Panc1 (cell line): ENCODE results near the gene MEF2A. TPM values are rescaled to one million over a fixed set of nuclear protein-coding genes. Genes with fewer than 3 reads are reported as not detected.

ENCODE experiments used
- ATAC-seq: fragments of 200-7000 bp; cut with Tn5 transposase; 2 replicates; pipeline ENCODE4 v1.9.1; 2020; ENCODE audit warnings: mild to moderate bottlenecking, moderate library complexity
- BruUV-seq: library from RNA; stranded (reverse); fragments of 400-500 nt; replicated peaks from 2 replicates; lab custom pipeline; 2021; lab: Mats Ljungman, UMichigan
- CTCF ChIA-PET: fragments of 300-600 bp; sonication (Branson Sonifier 250); formaldehyde crosslinking; loops from one replicate; lab custom pipeline; 2022; ENCODE audit warnings: antibody characterized with exemption; lab: Charles Lee
- POLR2A ChIA-PET: fragments of 300-600 bp; sonication (Branson Sonifier 250); formaldehyde crosslinking; loops from one replicate; lab custom pipeline; 2022; ENCODE audit warnings: antibody characterized with exemption; lab: Charles Lee
- DNase-seq: peaks from one replicate; pipeline ENCODE4 v3.0.0-alpha.2; 2010; ENCODE audit warnings: low read depth, low spot score
- H3K27ac ChIP-seq: 2 replicates; pipeline ENCODE4 v1.5.1; 2011; ENCODE audit warnings: mild to moderate bottlenecking, low read length, inconsistent platforms
- H3K27me3 ChIP-seq: fragments of 200-500 bp; sonication (Bioruptor generic); 2 replicates; pipeline ENCODE4 v1.6.0; 2014; ENCODE audit warnings: low read length, inconsistent platforms; ENCODE audit not compliant: control insufficient read depth, insufficient read depth
- H3K36me3 ChIP-seq: fragments of 200-500 bp; sonication (Bioruptor generic); 2 replicates; pipeline ENCODE4 v1.5.1; 2014; ENCODE audit warnings: inconsistent platforms, mild to moderate bottlenecking, low read length, moderate library complexity; ENCODE audit not compliant: control insufficient read depth, insufficient read depth
- H3K4me1 ChIP-seq: 2 replicates; pipeline ENCODE4 v1.5.1; 2011; ENCODE audit warnings: inconsistent platforms, mild to moderate bottlenecking, low read length, moderate library complexity; ENCODE audit not compliant: control insufficient read depth, insufficient read depth
- H3K4me3 ChIP-seq, 2 experiments: 2 replicates each; pipeline ENCODE4 v1.5.1; 2011 to 2012; ENCODE audit warnings: low read depth in 2 of 2, low read length in 2 of 2, mild to moderate bottlenecking in 2 of 2, inconsistent platforms in 1 of 2, moderate library complexity in 1 of 2
- H3K9me3 ChIP-seq: fragments of 200-500 bp; sonication (Bioruptor generic); 2 replicates; pipeline ENCODE4 v1.5.1; 2014; ENCODE audit warnings: low read depth, mild to moderate bottlenecking, inconsistent platforms, low read length, moderate library complexity; ENCODE audit not compliant: control insufficient read depth, insufficient read depth
- CTCF ChIP-seq: fragments of 450-650 bp; IDR thresholded peaks from 2 replicates; pipeline ENCODE4 v1.5.1; 2017; ENCODE audit warnings: mild to moderate bottlenecking
- POLR2AphosphoS5 ChIP-seq: IDR thresholded peaks from 2 replicates; pipeline ENCODE4 v1.6.1; 2012; ENCODE audit warnings: mild to moderate bottlenecking, low read depth, low read length, moderate library complexity
- SIN3A ChIP-seq: IDR thresholded peaks from 2 replicates; pipeline ENCODE4 v1.6.1; 2012; ENCODE audit warnings: low read depth, mild to moderate bottlenecking, low read length, moderate library complexity, borderline replicate concordance; ENCODE audit not compliant: insufficient read depth
- TCF7L2 ChIP-seq: IDR thresholded peaks from 2 replicates; pipeline ENCODE4 v1.6.1; 2011; ENCODE audit warnings: mild to moderate bottlenecking, low read depth, low read length, inconsistent platforms
- in situ Hi-C: cut with HindIII; loops from 2 replicates; pipeline ENCODE4 v1.10.0; 2016; ENCODE audit warnings: low sequenced_read_pairs, low pct_unique_long_range_greater_than_20kb
- intact Hi-C: fragments of 100-400 bp; cut with micrococcal nuclease; formaldehyde crosslinking; loops from one replicate; pipeline ENCODE4 v1.10.0; 2022; ENCODE audit not compliant: unreplicated experiment
- total RNA-seq: library from RNA; stranded (reverse); gene quantifications from one replicate; pipeline ENCODE4 v1.2.1, GENCODE V29; 2021; ENCODE audit not compliant: unreplicated experiment
- TF ChIP-seq, protein P1 (sequence below), 2 experiments: IDR thresholded peaks; 2 replicates each; pipeline ENCODE4 v1.6.1; 2011 to 2012; ENCODE audit warnings: low read depth in 2 of 2, control low read depth in 1 of 2, low read length in 1 of 2, mild to moderate bottlenecking in 1 of 2, moderate library complexity in 1 of 2; ENCODE audit not compliant: insufficient read depth in 1 of 2

MEF2A gene
- total RNA-seq, 1 experiment from 2014 or later = 31.1 TPM

DNA sequence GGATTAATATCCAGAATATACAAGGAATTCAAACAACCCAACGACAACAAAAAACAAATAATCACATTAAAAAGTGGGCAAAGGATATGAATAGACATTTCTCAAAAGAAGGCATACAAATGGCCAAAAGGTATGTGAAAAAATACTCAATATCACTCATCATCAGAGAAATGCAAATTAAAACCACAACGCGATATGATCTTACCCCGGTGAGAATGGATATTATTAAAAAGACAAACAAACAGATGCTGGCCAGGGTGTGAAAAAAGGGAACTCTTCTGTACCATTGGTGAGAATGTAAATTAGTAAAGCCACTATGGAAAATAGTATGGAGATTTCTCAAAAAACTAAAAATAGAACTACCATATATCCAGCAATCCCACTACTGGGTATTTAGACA lies 43.5 kb upstream of the MEF2A start:
- Histone ChIP-seq H3K4me1 (no peaks in the 10 kb centered on the region), H3K36me3 (no peaks in the 10 kb centered on the region), H3K27ac (no peak overlapping the region), H3K4me3 (no peak overlapping the region), H3K9me3 (no peaks in the 10 kb centered on the region), H3K27me3 (no peaks in the 10 kb centered on the region)
- TF ChIP-seq CTCF (no peak), POLR2AphosphoS5 (no peak), TCF7L2 (no peak), SIN3A (no peak)
- TF ChIP-seq, protein P1, sequence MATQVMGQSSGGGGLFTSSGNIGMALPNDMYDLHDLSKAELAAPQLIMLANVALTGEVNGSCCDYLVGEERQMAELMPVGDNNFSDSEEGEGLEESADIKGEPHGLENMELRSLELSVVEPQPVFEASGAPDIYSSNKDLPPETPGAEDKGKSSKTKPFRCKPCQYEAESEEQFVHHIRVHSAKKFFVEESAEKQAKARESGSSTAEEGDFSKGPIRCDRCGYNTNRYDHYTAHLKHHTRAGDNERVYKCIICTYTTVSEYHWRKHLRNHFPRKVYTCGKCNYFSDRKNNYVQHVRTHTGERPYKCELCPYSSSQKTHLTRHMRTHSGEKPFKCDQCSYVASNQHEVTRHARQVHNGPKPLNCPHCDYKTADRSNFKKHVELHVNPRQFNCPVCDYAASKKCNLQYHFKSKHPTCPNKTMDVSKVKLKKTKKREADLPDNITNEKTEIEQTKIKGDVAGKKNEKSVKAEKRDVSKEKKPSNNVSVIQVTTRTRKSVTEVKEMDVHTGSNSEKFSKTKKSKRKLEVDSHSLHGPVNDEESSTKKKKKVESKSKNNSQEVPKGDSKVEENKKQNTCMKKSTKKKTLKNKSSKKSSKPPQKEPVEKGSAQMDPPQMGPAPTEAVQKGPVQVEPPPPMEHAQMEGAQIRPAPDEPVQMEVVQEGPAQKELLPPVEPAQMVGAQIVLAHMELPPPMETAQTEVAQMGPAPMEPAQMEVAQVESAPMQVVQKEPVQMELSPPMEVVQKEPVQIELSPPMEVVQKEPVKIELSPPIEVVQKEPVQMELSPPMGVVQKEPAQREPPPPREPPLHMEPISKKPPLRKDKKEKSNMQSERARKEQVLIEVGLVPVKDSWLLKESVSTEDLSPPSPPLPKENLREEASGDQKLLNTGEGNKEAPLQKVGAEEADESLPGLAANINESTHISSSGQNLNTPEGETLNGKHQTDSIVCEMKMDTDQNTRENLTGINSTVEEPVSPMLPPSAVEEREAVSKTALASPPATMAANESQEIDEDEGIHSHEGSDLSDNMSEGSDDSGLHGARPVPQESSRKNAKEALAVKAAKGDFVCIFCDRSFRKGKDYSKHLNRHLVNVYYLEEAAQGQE (IDR thresholded peaks at IDR 0.05; ENCODE audit: insufficient read depth in 1 of 2, low read depth in 2 of 2, low read length in 1 of 2) = no peak
- no peak for ATAC-seq
- intact Hi-C loops = no loop called here
- DNase-seq = no peak
- BruUV-seq = no TSS peak
- ChIA-PET POLR2A (no interaction called here), CTCF (no interaction called here)
- in situ Hi-C loops = no loop called here

GRCh38 chr15:99526176-99526575 lies 39.6 kb upstream of the MEF2A start:
- intact Hi-C loops (no loop called here), in situ Hi-C loops (no loop called here)
- no peak for DNase-seq
- Histone ChIP-seq H3K27me3 (no peaks in the 10 kb centered on the region), H3K4me3 (no peak overlapping the region), H3K9me3 (no peaks in the 10 kb centered on the region), H3K36me3 (no peaks in the 10 kb centered on the region), H3K4me1 (no peaks in the 10 kb centered on the region), H3K27ac (no peak overlapping the region)
- POLR2A ChIA-PET = no interaction called here
- BruUV-seq = no TSS peak
- ATAC-seq = no peak
- TF ChIP-seq, protein P1 (IDR thresholded peaks at IDR 0.05; ENCODE audit: insufficient read depth in 1 of 2, low read depth in 2 of 2, low read length in 1 of 2) = no peak
- TF ChIP-seq CTCF (no peak), POLR2AphosphoS5 (no peak), TCF7L2 (no peak), SIN3A (no peak)
- CTCF ChIA-PET = no interaction called here
